ENCODE data around the gene ABCB9. TPM values are rescaled to one million over a fixed set of nuclear protein-coding genes. Genes with fewer than 3 reads are reported as not detected.
A peak's percentile ranks its signal among the peaks of the same experiment; 100 is the strongest.

Gene ABCB9
- total RNA-seq, 2 donors from 2014 or later, result 8.2 to 50.0 TPM

GRCh38 chr12:122886161-122886560, 80.1 kb downstream of the ABCB9 start:
- 83% methylated on average over 8 of the region's 8 CpGs for WGBS
- Histone ChIP-seq H3K27me3 (replicated peaks; ENCODE audit: insufficient read depth) (no peaks in the 10 kb centered on the region), H3K27ac (peak overlapping the region; percentile 88 to 92), H3K9me3 (no peaks in the 10 kb centered on the region), H3K4me1 (replicated peaks) (peaks cover 29% of the 10 kb centered on the region), H3K4me3 (no peak overlapping the region), H3K36me3 (no peaks in the 10 kb centered on the region)
- TF ChIP-seq CTCF (IDR thresholded peaks at IDR 0.05) (no peak), POLR2AphosphoS5 (IDR thresholded peaks at IDR 0.05) (no peak), POLR2A (IDR thresholded peaks at IDR 0.05) (no peak)
- intact Hi-C loops (cut with DNase I), result no loop called here
- DNase-seq (ENCODE audit: low spot score), result no peak

- Histone ChIP-seq H3K4me1 (replicated peaks) (peaks cover 19% of the 10 kb centered on the region), H3K27ac (no peak overlapping the region), H3K4me3 (no peak overlapping the region), H3K9me3 (no peaks in the 10 kb centered on the region), H3K36me3 (no peaks in the 10 kb centered on the region), H3K27me3 (replicated peaks; ENCODE audit: insufficient read depth) (no peaks in the 10 kb centered on the region)
- TF ChIP-seq CTCF (IDR thresholded peaks at IDR 0.05) (no peak), POLR2AphosphoS5 (IDR thresholded peaks at IDR 0.05) (no peak), POLR2A (IDR thresholded peaks at IDR 0.05) (no peak)
- intact Hi-C loops (cut with DNase I), result no loop called here
- 65% methylated on average over 4 of the region's 4 CpGs for WGBS
- no peak for DNase-seq (ENCODE audit: low spot score)
These were observed 81.4 kb downstream of the ABCB9 start for GRCh38 chr12:122884860-122885259.

- Histone ChIP-seq H3K9me3 (no peaks in the 10 kb centered on the region), H3K27me3 (replicated peaks; ENCODE audit: insufficient read depth) (no peaks in the 10 kb centered on the region), H3K4me3 (no peak overlapping the region), H3K27ac (no peak overlapping the region), H3K36me3 (no peaks in the 10 kb centered on the region), H3K4me1 (replicated peaks) (peaks cover 15% of the 10 kb centered on the region)
- TF ChIP-seq CTCF (IDR thresholded peaks at IDR 0.05) (no peak), POLR2AphosphoS5 (IDR thresholded peaks at IDR 0.05) (no peak), POLR2A (IDR thresholded peaks at IDR 0.05) (no peak)
- WGBS, result 68% methylated on average over 6 of the region's 6 CpGs
- DNase-seq (ENCODE audit: low spot score), result no peak
- intact Hi-C loops (cut with DNase I), result no loop called here
These were observed 82.0 kb downstream of the ABCB9 start for GRCh38 chr12:122884091-122884826.

GRCh38 chr12:122882908-122883558, 83.2 kb downstream of the ABCB9 start:
- intact Hi-C loops (cut with DNase I), result no loop called here
- DNase-seq (ENCODE audit: low spot score), result no peak
- 72% methylated on average over 11 of the region's 11 CpGs for WGBS

More at GRCh38 chr12:122882908-122883558, 83.2 kb downstream of the ABCB9 start:
- no peak for TF ChIP-seq CTCF (IDR thresholded peaks at IDR 0.05)
- no peak for TF ChIP-seq POLR2A (IDR thresholded peaks at IDR 0.05)
- TF ChIP-seq POLR2AphosphoS5 (IDR thresholded peaks at IDR 0.05), result no peak
- Histone ChIP-seq H3K27me3 (replicated peaks; ENCODE audit: insufficient read depth) (no peaks in the 10 kb centered on the region), H3K4me3 (no peak overlapping the region), H3K27ac (no peak overlapping the region), H3K36me3 (no peaks in the 10 kb centered on the region), H3K9me3 (no peaks in the 10 kb centered on the region), H3K4me1 (replicated peaks) (peaks cover 7% of the 10 kb centered on the region)

Data from prostate gland (tissue), 2 donors.